Peyer's patch (tissue), 4 donors: ENCODE data around the gene COL11A2. TPM values are rescaled to one million over a fixed set of nuclear protein-coding genes. Genes with fewer than 3 reads are reported as not detected.

ENCODE experiments used
- DNase-seq, 3 donors: peaks; one replicate each; pipeline ENCODE4 v3.0.0-alpha.2; 2017 to 2019
- H3K27ac ChIP-seq, 4 donors: fragments of 200-600 bp; sonication (generic); one replicate each; pipeline ENCODE4 v1.5.1; 2016 to 2019
- H3K27me3 ChIP-seq, 2 donors: fragments of 200-600 bp; sonication (generic); one replicate each; pipeline ENCODE4 v1.5.1; 2019
- H3K36me3 ChIP-seq, 3 donors: fragments of 200-600 bp; sonication (generic); one replicate each; pipeline ENCODE4 v1.5.1; 2016 to 2019
- H3K4me1 ChIP-seq, 4 donors: fragments of 200-600 bp; sonication (generic); one replicate each; pipeline ENCODE4 v1.5.1; 2016 to 2019
- H3K4me3 ChIP-seq, 4 donors: fragments of 200-600 bp; sonication (generic); 1 replicate in 3 of 4; 2 replicates in 1 of 4; pipeline ENCODE4 v1.5.1; 2016 to 2019; ENCODE audit warnings: mild to moderate bottlenecking in 1 of 4
- H3K9me3 ChIP-seq, 4 donors: fragments of 200-600 bp; sonication (generic); one replicate each; pipeline ENCODE4 v1.5.1; 2016 to 2019; ENCODE audit warnings: mild to moderate bottlenecking in 1 of 4
- POLR2A ChIP-seq, 2 donors: fragments of 450-650 bp; IDR thresholded peaks; one replicate each; pipeline ENCODE4 v1.5.1; 2017; ENCODE audit warnings: antibody characterized with exemption in 2 of 2, mild to moderate bottlenecking in 2 of 2, moderate library complexity in 2 of 2
- total RNA-seq, 4 donors: library from RNA; depleted of rRNA; stranded (reverse); fragments of >200 nt; gene quantifications; one replicate each; pipeline ENCODE4 v1.1.0, GENCODE V29; 2016
- TF ChIP-seq, protein P1 (sequence below), 6 experiments: fragments of 450-650 bp in 4 of 6; fragments of 200-600 bp in 2 of 6; sonication (generic) in 1 of 6; IDR thresholded peaks; one replicate each; pipeline ENCODE4 v1.5.1; 2017 to 2019; ENCODE audit warnings: antibody characterized with exemption in 6 of 6, mild to moderate bottlenecking in 3 of 6, moderate library complexity in 1 of 6

COL11A2 gene
- total RNA-seq, 4 donors from 2014 or later, result 0.18 to 2.5 (median 0.54) TPM; not detected in 1

- Histone ChIP-seq H3K27ac (peak overlapping the region; percentile 72 to 84 (median 77)), H3K36me3 (peaks cover 0 to 27% (median 0%) of the 10 kb centered on the region in 3 donors), H3K9me3 (no peaks in the 10 kb centered on the region), H3K4me1 (peaks cover 0 to 46% (median 23%) of the 10 kb centered on the region in 4 donors), H3K4me3 (peak overlapping the region; percentile 74 to 84 (median 83)), H3K27me3 (no peaks in the 10 kb centered on the region)
- no peak for DNase-seq
- TF ChIP-seq, protein P1, sequence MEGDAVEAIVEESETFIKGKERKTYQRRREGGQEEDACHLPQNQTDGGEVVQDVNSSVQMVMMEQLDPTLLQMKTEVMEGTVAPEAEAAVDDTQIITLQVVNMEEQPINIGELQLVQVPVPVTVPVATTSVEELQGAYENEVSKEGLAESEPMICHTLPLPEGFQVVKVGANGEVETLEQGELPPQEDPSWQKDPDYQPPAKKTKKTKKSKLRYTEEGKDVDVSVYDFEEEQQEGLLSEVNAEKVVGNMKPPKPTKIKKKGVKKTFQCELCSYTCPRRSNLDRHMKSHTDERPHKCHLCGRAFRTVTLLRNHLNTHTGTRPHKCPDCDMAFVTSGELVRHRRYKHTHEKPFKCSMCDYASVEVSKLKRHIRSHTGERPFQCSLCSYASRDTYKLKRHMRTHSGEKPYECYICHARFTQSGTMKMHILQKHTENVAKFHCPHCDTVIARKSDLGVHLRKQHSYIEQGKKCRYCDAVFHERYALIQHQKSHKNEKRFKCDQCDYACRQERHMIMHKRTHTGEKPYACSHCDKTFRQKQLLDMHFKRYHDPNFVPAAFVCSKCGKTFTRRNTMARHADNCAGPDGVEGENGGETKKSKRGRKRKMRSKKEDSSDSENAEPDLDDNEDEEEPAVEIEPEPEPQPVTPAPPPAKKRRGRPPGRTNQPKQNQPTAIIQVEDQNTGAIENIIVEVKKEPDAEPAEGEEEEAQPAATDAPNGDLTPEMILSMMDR (IDR thresholded peaks at IDR 0.05), result no peak
- no peak for TF ChIP-seq POLR2A (IDR thresholded peaks at IDR 0.05)
Measured at GRCh38 chr6:33205191-33206026, 13.1 kb upstream of the COL11A2 start.

DNA sequence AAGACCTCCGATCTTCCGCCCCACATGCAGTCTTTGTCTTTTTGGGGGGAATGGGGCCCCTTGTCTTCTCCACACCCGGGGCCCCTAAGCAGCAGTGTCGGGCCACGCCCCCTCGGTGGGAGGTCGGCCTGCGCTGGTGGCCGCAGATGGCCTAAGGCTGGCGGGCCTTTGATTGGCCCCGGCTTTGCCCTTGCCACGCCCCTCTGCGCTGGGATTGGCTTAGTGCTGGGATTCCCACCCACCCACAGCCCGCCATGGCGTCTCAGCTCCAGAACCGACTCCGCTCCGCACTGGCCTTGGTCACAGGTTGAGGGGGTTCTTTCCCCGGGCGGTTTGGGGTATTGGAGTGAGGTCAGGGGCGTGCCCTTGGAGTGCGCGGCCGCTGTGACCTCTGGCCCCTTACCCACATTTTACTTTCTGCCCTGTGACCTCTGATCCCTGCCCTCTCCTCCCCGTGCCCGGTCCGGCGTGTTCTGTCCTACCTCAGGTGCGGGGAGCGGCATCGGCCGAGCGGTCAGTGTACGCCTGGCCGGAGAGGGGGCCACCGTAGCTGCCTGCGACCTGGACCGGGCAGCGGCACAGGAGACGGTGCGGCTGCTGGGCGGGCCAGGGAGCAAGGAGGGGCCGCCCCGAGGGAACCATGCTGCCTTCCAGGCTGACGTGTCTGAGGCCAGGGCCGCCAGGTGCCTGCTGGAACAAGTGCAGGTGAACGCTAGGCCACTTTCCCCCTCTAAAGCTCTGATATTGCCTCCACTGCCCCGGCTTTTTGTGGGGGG lies 12.3 kb upstream of the COL11A2 start, which contains the start of gene HSD17B8:
HSD17B8 (plus strand) TSS at position 241 of the 776 bp plus-strand sequence; CDS start at position 255, 14 bp downstream.
- TF ChIP-seq, protein P1 (IDR thresholded peaks at IDR 0.05), result peak in 1 of 6 experiments; percentile 6
- TF ChIP-seq POLR2A (IDR thresholded peaks at IDR 0.05), result peak; percentile 41 to 56
- peak; percentile 96 to 98 (median 97) for DNase-seq
- H3K27me3 ChIP-seq, result no peaks in the 10 kb centered on the region
- H3K36me3 ChIP-seq, result peaks cover 0 to 19% (median 0%) of the 10 kb centered on the region in 3 donors
- H3K9me3 ChIP-seq, result no peaks in the 10 kb centered on the region
- peak within 1 kb of the TSS; percentile 74 to 84 (median 83) for H3K4me3 ChIP-seq
- H3K27ac ChIP-seq, result peak within 1 kb of the TSS; percentile 72 to 84 (median 77)
- H3K4me1 ChIP-seq, result peaks cover 0 to 49% (median 24%) of the 10 kb centered on the region in 4 donors

- Histone ChIP-seq H3K27ac (peak overlapping the region; percentile 72 to 84 (median 77)), H3K36me3 (peaks cover 0 to 19% (median 0%) of the 10 kb centered on the region in 3 donors), H3K27me3 (no peaks in the 10 kb centered on the region), H3K9me3 (no peaks in the 10 kb centered on the region), H3K4me3 (peak overlapping the region in 3 of 4 donors; percentile 74 to 84 (median 84)), H3K4me1 (peaks cover 0 to 52% (median 27%) of the 10 kb centered on the region in 4 donors)
- DNase-seq, result no peak
- no peak for TF ChIP-seq POLR2A (IDR thresholded peaks at IDR 0.05)
- TF ChIP-seq, protein P1 (IDR thresholded peaks at IDR 0.05), result no peak
Measured at GRCh38 chr6:33204165-33204414, 11.8 kb upstream of the COL11A2 start.

DNA sequence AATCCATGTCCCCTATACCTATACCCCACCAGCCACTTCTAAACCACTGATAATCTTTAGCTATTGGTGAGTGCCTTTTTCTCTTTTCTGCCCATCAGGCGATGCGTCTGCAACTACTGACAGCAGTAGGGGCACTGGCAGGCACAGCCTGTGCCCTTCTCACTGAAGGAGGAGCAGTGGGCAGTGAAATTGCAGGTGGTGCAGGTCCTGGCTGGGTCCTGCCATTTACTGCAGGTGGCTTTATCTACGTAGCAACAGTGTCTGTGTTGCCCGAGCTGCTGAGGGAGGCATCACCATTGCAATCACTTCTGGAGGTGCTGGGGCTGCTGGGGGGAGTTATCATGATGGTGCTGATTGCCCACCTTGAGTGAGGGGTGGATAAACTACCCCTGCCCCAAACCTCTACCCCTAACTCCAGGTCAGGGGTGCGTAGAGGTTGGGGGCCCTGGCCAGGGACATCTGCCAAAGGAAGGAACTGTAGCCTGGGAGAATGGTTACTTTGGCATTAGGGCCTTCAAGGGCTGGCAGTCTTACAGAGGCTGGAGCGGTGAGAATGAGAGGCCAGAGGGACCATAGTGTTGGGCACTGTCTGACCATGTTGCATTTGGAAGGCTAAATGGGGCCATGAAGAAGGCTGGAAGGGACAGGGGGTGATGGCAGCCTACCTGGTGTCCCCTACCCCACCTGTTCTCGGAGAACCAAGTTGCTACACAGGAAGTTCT lies 11.3 kb upstream of the COL11A2 start:
- TF ChIP-seq, protein P1 (IDR thresholded peaks at IDR 0.05), result no peak
- no peak for TF ChIP-seq POLR2A (IDR thresholded peaks at IDR 0.05)
- Histone ChIP-seq H3K27ac (peak overlapping the region in 3 of 4 donors; percentile 77 to 84 (median 77)), H3K9me3 (no peaks in the 10 kb centered on the region), H3K27me3 (no peaks in the 10 kb centered on the region), H3K4me1 (peaks cover 0 to 52% (median 29%) of the 10 kb centered on the region in 4 donors), H3K36me3 (peaks cover 0 to 19% (median 0%) of the 10 kb centered on the region in 3 donors), H3K4me3 (no peak overlapping the region)
- DNase-seq, result no peak

DNA sequence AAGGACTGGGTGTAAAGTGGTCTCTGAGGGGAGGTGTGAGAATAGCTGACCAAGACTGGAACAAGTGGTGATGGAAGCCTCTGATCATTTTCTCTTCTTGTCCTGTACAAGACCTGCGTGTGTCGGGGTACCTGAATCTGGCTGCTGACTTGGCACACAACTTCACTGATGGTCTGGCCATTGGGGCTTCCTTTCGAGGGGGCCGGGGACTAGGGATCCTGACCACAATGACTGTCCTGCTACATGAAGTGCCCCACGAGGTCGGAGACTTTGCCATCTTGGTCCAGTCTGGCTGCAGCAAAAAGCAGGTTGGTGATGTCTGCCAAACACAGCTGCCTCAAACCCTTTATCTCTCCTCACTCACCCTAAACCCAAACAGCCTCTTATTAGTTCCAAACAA lies 10.5 kb upstream of the COL11A2 start:
- Histone ChIP-seq H3K27me3 (no peaks in the 10 kb centered on the region), H3K9me3 (no peaks in the 10 kb centered on the region), H3K36me3 (peaks cover 0 to 19% (median 0%) of the 10 kb centered on the region in 3 donors), H3K4me3 (no peak overlapping the region), H3K4me1 (peaks cover 0 to 61% (median 29%) of the 10 kb centered on the region in 4 donors), H3K27ac (no peak overlapping the region)
- DNase-seq, result no peak
- no peak for TF ChIP-seq POLR2A (IDR thresholded peaks at IDR 0.05)
- TF ChIP-seq, protein P1 (IDR thresholded peaks at IDR 0.05), result no peak
